GM21447 (cell line): ENCODE data around the gene LACRT.

Source experiments
- ATAC-seq: cut with Tn5 transposase; IDR thresholded peaks from one replicate; pipeline ENCODE4 v1.9.1; 2021; ENCODE audit not compliant: unreplicated experiment

Gene LACRT

DNA sequence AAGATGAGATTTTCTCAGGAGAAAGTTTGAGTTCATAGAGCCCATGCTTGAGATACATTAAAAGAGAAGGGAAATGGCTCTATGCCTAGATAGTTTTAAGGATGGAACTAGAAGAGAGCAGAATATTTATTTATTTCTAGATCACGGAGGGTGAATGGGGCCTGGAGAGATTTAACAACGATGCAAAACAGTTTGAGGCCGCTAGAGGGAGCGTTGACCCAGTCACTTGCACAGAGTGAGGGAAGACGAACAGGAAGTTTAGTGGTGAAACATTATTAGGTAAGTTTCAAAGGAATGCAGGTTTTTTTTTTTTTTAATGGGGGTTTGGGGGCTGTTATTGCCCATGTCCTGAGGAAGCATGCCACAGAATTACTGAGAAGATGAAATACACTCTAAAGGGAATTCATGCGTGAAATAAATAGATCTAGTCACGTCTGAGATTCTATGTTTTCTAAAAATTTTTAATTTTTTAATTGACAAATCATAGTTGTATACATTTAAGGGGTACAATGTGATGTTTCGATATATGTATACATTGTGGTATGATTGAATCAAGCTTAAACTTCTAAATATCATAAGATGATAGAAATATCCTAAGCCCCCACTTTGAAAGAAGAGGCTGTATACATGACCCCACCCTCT lies 31.4 kb downstream of the LACRT start:
- peak; percentile 93 for ATAC-seq

DNA sequence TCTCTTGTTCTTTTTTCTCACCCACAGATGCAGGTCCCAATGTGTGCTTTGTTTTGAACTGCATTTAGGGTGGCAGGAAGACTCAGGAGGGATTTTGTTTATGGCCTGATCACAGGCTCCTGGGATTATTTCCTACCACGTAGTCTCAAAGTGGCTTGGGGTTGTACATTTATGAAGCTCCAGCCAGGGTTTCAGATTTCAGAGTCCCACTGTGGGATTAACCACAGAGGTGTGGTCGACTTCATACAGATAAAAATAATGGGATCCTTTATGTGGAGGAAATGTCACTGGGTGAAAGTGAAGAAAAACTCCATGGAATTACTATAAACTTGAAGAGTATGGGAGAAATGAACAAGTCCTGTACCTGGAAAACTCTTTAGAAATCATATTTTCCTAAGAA lies 32.0 kb downstream of the LACRT start:
- no peak for ATAC-seq

DNA sequence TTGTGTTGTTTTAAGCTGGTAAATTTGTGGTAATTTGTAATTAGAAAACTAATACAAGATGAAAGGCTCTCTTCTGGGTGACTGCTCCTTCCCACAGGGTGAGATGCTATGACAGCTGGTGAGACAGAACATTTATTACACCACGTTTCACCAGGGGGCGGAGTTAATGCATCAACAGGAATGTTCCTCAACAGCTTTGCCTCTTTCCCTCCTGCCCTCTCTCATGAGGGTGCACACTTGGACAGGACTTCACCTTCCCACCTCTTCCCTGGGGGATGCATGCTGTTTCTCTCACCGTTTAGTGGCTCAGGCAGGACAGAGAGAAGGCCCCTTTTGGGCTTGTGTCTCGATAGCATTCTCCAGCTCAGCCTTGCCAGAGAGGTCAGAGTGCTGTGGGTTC lies 32.9 kb downstream of the LACRT start:
- ATAC-seq, result no peak

DNA sequence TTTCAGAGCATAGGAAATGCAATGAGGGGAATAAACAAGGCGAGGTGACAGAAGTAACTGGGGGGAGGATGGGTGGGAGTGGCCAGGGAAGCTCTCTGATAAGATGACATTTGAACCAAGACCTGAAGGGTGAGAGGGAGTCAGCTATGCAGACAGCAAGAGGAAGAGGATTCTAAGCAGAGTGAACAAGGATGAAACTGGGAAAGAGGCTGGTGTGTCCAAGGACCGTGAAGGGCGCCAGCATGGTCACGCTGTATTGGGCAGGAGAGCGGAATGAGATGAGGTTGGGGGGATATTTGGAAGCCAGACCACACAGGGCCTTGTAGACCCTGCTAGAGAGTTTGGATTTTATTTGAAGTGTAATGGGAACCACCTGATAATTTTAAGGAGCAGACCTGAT lies 35.7 kb downstream of the LACRT start:
- ATAC-seq, result no peak

DNA sequence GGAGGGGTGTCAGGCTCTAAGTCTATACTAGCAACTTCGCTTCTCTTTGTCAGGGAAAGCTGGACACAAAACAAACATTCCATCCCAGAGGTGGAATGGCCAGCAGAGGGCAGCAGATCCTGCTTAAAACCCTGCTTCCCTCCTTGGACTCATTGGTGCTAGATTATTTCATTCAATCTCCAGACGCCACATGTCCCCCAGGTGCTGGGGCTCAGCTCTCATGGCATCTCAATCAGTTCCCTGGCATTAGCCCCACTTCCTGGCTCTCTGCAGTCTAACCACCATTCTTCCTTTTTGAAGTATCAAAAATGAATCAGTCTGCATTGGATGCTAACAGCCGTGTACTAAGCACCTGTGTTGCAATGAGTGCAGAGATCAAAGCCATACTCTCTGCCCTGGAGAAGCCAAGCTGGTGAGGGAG lies 38.2 kb downstream of the LACRT start:
- ATAC-seq, result peak; percentile 48

DNA sequence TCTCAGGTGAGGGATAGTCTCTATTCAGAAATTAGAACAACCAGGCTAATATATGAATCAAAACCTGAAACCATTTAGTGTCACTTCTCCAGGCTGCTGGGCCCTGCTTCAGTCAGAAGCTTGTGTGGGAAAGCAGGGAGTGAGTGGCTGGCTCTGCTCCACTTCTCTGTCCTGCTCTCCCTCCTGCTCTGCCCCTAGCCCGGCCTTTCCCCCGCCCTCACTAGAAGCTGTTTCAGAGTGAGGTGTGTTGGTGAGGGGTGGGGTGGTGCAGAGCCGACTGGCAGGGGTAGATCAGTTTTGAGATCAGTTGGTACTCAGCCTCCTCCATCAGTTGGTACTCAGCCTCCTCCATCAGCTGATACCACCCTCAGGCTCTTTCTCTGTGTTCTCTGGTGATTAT lies 39.2 kb downstream of the LACRT start:
- ATAC-seq, result no peak

DNA sequence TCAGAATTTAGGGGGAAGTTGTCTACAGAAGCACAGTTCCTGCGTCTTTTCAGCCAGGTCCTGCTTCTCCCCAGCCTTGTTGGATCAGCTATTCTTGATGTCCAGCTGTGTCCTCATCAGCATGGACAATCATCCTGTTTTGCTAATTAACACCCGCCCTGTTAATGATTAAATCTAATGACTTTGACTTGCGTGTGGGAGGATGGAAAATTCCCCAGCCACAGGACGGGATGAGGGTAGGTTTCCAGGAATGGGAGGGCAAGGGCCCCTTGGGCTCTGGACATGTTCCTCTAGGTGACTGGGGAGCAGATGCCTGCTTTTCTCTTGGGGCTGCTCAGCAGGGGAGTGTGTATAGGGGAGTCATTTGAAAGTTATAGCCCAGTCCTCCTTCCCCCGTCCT lies 41.0 kb downstream of the LACRT start:
- ATAC-seq, result no peak

DNA sequence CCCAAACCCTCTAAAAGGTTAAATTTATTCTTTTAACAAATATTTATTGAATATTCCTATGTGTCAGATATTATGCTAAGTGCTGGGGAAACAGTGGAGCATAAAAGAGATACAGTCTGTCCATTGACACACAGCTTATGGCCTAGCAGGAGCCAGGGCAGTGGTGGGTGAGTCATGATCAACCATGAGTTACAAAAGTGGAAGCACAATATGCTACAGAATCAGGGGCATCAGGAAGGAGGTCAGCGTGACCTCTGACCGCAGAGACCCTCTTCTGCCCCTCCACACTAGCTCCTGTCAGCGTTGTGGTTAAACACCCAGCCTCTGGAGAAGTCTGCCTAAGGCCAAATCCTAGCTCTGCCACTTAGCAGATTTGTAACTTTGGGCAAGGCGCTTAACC lies 41.6 kb downstream of the LACRT start:
- ATAC-seq, result no peak

DNA sequence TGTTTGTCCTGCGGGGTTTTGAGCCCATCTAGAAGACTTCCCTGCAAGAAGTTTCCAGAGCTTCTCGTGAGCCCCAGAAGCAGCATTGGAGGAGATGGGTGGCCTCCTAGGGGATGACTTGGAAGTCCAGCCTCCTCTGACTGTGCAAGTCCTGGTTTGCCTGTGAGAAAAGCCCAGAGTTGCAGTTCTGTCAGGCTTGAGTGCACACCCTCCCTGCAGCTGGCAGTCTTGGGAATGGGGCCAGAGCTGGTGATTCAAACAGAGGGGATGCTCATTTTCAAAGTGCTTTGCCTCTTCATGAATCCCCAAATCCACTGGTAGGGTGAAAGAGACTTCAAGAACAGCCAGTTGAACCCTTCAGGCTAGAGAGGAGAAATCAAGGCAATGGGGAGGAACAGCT lies 42.4 kb downstream of the LACRT start:
- ATAC-seq, result no peak

DNA sequence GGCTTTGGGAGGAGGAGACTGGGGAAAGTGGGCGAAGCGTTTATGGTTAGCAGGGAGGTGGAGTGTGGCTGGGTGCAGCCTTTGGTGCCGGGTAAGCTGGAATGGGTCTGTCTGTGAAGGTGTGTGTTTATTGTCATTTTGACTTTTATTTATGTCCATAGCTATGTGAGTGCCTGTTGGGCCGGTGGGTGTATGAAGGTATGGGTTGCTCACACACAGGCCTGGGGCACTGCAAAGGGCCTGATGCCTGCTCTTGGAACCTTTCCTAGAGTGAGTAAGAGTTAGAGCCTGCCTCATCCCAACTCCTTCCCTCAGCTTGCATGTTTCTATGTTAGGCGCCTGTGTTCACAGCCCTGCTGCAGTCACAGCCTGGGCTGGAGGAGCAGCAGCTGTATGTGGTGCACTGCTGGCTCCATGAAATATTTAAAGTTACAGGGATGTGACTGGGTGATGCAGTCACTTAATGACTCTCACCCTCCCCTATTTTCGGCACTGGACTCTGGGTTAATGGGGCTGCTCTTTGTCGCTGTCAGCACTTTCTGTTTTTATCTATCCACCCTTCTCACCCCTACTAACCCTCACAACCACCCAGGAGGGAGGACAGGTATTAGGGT lies 43.6 kb downstream of the LACRT start:
- no peak for ATAC-seq

DNA sequence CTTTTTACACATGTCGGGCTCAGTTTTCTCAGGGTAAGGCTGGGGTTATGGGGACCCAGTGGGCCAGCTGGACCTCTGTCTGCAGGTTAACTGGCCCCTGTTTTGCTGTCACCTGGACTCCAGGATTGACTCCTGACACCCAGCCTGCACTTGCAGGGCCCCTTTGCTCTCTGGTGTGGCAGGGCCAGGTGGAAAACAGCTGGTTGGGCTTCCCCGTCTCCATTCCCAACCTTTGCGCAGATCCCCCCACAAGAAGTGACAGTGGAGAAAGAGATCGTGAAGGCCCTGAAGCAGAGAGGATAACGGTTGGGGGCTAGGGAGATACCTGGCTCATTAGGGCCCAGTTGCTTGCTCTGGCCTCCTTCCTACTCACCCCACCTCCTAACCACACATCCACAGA lies 44.7 kb downstream of the LACRT start:
- no peak for ATAC-seq

DNA sequence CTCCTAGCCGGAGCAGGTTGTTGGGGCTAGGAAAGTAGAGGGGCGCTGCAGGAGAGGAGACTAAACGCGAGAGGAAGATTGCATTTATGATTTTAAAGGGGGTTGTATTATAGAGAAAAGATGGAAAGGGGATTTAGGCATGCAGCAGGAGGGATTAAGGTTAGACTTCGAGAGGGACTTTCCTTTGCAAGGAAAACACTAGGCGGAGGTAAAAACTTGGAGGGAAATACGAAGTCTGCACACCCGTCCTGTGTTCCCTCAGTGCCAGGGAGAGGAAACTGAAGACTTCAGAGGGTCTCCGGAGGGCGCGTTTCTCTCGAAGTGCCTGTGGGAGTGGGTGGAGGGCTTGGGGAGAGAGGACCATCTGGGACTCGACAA lies 45.8 kb downstream of the LACRT start:
- no peak for ATAC-seq

DNA sequence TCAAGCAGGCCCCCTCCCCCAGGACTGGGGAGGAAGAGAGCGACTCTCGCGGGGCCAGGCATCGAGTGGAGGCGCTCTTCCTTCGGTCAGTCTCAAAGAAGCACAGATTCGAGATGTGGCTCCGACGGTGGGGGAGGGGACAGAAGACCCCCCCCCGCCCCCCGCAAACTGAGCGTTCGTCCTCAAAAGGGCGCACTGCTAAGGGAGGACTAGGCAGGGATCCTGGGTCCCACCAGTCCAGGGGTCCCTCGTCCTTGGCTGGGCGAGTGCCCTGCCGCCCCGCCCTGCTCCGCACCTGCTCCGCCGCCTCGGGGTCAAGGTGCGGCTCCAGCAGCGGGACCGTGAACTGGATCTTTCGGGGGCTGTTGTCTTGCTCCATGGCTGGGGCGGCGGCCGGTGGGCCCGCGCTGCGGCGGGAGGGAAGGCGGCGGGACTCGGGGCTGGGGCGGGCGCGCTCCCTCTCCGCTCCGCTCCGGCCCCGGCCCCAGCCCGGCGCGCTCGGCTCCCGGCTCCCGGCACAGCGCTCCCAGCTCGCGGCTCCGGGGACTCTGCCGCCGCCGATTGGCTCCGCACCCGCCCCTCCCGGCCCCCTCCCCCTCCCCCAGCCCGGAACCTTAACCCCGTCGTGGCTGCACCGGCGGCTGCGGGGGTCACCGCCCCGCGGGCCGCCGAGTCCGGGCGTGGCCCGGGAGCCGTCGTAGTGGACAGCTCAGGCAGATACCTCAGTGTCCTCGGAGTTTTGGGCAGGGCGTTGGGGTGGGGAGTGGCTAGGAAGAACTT lies 46.4 kb downstream of the LACRT start, which contains the start of gene PPP1R1A:
Gene PPP1R1A, minus strand, starts transcription at position 550 of the 780 bp plus-strand sequence. Its CDS starts 171 bp downstream, at position 379.
- ATAC-seq, result no peak

DNA sequence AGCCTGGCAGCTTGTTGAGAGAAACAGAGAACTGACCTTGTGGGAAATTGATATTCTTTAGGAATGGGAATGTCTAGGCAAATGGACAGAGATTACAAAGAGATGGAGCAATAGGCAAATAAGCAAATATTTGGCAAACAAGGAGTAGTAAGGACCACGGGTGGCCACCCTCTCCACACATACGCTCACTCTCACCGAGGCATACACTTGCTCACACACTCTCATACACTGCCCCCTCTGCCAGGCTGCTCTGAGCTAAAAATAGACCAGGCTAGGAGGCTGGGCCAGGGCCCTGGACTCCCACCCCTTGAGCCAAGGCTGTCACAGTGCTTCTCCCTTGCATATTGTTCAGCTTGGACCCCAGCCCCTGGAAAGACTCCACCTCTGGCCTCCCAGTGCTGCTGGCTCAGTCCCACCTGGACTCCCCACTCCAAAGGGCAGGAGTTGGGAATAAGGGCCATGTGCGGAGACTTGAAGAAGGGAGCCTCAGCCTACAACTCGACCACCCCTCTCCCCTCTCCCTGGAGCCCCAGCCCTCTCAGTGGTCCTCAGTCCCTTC lies 47.3 kb downstream of the LACRT start:
- no peak for ATAC-seq

DNA sequence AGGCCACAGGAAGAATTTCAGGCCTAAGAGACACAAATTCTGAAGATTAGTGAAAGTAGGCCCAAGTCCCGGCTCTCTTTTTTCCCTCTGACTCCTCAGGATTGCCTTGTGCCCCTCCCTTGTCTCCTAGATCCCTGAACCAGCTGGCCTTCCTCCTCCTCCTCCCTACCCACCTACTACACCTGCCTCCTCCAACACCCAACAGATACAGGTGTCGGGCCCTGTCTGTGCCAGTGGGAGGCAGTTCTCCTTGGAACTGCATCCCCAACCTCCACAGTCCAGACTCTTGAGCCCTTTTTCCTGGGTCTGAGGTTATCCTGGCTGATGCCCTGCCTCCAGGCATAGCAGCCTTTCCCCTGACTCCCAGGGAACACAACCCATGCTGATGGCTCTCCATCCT lies 48.1 kb downstream of the LACRT start:
- ATAC-seq, result no peak

DNA sequence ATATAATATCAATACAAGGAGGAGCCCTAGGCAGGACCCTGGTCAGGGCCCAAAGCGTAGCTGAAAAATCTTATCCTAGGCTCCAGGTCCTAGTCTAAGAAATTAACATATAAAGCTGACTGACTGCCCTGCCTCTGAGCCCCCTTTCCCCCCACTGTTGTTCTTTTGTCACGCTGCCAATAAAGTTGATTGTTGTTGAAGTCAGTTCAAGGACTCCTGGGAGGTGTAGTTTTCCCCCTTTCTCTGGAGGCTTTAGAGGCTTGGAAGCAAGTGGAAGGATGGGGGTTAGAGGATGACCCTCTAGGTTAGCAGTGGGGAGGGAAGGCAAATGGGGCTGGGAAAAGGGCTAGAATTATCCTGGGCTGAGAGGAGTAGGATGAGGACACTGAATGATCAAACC lies 49.5 kb downstream of the LACRT start:
- ATAC-seq, result no peak

DNA sequence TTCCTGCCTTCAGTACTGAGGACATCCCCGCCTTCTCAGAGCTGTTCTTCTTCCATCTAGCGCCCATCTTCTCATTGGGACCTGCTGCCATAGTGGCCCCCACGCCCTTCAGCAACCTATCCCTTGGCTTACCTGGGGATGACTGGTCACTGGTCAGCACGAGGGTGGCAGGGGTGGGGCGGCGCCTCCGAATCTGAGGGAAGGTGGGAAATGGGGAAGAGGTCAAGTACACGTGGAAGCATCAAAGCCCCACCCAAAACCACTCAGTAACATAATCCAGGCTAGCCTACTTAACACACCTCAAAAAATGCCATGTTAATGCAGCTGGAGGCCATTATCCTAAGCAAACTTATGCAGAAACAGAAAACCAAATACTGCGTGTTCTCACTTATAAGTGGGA lies 50.6 kb downstream of the LACRT start:
- no peak for ATAC-seq

DNA sequence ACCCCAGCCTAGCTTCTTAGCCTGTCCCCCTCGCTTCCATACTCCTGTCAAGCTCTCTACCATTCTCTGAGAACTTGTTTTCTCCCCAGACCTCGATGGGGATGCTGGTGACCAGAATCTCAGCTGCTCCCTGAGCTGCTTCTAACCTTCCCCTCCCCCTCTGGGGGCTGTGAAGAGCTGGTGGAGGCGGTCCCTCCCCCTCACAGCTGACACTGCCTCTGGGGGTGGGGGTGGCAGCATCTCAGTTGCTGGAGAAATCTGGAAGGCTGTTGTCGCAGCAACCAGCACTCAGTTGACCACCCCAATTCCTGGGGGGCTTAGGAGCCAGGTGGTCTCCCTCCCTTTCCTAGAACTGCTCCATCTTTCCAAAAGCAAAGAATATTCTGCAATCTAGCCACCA lies 51.0 kb downstream of the LACRT start:
- no peak for ATAC-seq

DNA sequence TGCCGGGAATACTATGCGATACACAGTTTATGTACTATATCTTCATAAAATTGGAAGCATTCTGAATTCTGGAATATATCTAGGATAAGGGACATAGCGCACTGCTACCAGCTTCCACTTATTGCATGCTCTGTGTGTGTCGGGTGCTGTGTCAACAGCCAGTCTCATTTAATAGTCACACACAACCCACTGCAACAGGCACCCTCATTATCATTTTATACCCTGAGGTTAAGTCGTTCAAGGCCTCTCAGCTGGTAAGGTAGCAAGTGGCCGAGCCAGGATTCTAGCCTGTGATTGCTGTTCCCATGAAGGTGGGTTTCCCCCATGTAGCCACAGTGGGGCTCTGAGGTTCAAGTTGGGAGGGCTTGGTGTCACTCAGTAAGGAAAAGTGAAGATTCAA lies 53.3 kb downstream of the LACRT start:
- ATAC-seq, result no peak
